ENCODE data around the gene TMEM181.

- TF ChIP-seq, protein P1, sequence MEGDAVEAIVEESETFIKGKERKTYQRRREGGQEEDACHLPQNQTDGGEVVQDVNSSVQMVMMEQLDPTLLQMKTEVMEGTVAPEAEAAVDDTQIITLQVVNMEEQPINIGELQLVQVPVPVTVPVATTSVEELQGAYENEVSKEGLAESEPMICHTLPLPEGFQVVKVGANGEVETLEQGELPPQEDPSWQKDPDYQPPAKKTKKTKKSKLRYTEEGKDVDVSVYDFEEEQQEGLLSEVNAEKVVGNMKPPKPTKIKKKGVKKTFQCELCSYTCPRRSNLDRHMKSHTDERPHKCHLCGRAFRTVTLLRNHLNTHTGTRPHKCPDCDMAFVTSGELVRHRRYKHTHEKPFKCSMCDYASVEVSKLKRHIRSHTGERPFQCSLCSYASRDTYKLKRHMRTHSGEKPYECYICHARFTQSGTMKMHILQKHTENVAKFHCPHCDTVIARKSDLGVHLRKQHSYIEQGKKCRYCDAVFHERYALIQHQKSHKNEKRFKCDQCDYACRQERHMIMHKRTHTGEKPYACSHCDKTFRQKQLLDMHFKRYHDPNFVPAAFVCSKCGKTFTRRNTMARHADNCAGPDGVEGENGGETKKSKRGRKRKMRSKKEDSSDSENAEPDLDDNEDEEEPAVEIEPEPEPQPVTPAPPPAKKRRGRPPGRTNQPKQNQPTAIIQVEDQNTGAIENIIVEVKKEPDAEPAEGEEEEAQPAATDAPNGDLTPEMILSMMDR (IDR thresholded peaks at IDR 0.05), result peak; percentile 22 to 75 (median 75)
- no peak for TF ChIP-seq POLR2A (IDR thresholded peaks at IDR 0.05)
Observed at GRCh38 chr6:158605266-158605878, 45.5 kb downstream of the TMEM181 start.

All from breast epithelium (tissue), 3 donors.